HG03159 (cell line): ENCODE results near the gene CLECL1.
A peak's percentile ranks its signal among the peaks of the same experiment; 100 is the strongest.
"Not testable (repeated sequence)": the region's sequence is repeated elsewhere in the genome, so short reads cannot be mapped to it uniquely, and the experiment has no call there.

Source experiments
- ATAC-seq: cut with Tn5 transposase; IDR thresholded peaks from one replicate; pipeline ENCODE4 v1.9.1; 2021; ENCODE audit warnings: mild to moderate bottlenecking, moderate library complexity; ENCODE audit not compliant: unreplicated experiment

CLECL1 gene

GRCh38 chr12:9725213-9725870 is 7.6 kb downstream of the CLECL1 start:
- no peak for ATAC-seq

GRCh38 chr12:9724023-9724422 is 8.9 kb downstream of the CLECL1 start:
- ATAC-seq: no peak

GRCh38 chr12:9721394-9722092 is 11.4 kb downstream of the CLECL1 start:
- peak; percentile 47 for ATAC-seq

- ATAC-seq: no peak
Observed at GRCh38 chr12:9719790-9720189, 13.1 kb downstream of the CLECL1 start.

- no peak for ATAC-seq
Observed at GRCh38 chr12:9718968-9719367, 13.9 kb downstream of the CLECL1 start.

- ATAC-seq: no peak
Observed at GRCh38 chr12:9717070-9717925, 15.6 kb downstream of the CLECL1 start.

GRCh38 chr12:9713032-9713558 is 19.8 kb downstream of the CLECL1 start:
- peak; percentile 82 for ATAC-seq

- no peak for ATAC-seq
Observed at GRCh38 chr12:9711664-9712063, 21.2 kb downstream of the CLECL1 start.

GRCh38 chr12:9710584-9711375 is 22.1 kb downstream of the CLECL1 start:
- ATAC-seq: no peak

- no peak for ATAC-seq
Observed at GRCh38 chr12:9708853-9709252, 24.0 kb downstream of the CLECL1 start.

- ATAC-seq: no peak
Observed at GRCh38 chr12:9707864-9708808, 24.8 kb downstream of the CLECL1 start.

- no peak for ATAC-seq
Observed at GRCh38 chr12:9707356-9707755, 25.5 kb downstream of the CLECL1 start.

GRCh38 chr12:9706086-9706685 is 26.7 kb downstream of the CLECL1 start:
- no peak for ATAC-seq

- ATAC-seq: not testable (repeated sequence)
Observed at GRCh38 chr12:9704561-9704960, 28.3 kb downstream of the CLECL1 start.

GRCh38 chr12:9702255-9702654 is 30.6 kb downstream of the CLECL1 start:
- no peak for ATAC-seq

- ATAC-seq: peak; percentile 42
Observed at GRCh38 chr12:9701380-9702154, 31.3 kb downstream of the CLECL1 start.

GRCh38 chr12:9700606-9700956 is 32.3 kb downstream of the CLECL1 start:
- ATAC-seq: no peak

- ATAC-seq: no peak
Observed at GRCh38 chr12:9699898-9700605, 32.8 kb downstream of the CLECL1 start.
